Transverse colon (tissue), 4 donors: ENCODE measurements around the gene PSME3.

Experiments
- POLR2A ChIP-seq: fragments of 450-650 bp; IDR thresholded peaks from one replicate; pipeline ENCODE4 v1.6.1; 2016; ENCODE audit warnings: antibody characterized with exemption, mild to moderate bottlenecking, moderate library complexity
- POLR2AphosphoS5 ChIP-seq, 3 donors: sonication (generic); formaldehyde crosslinking; IDR thresholded peaks; one replicate each; pipeline ENCODE4 v1.6.1; 2016; ENCODE audit warnings: antibody characterized with exemption in 3 of 3
- TF ChIP-seq, protein P1 (sequence below), 5 experiments: fragments of 200-600 bp in 3 of 5; fragments of 450-650 bp in 2 of 5; sonication (generic) in 3 of 5; IDR thresholded peaks; 1 replicate in 2 of 5; 2 replicates in 3 of 5; pipeline ENCODE4 v1.5.1; 2016 to 2017; ENCODE audit warnings: antibody characterized with exemption in 5 of 5, inconsistent platforms in 3 of 5, mild to moderate bottlenecking in 2 of 5, moderate library complexity in 1 of 5

DNA sequence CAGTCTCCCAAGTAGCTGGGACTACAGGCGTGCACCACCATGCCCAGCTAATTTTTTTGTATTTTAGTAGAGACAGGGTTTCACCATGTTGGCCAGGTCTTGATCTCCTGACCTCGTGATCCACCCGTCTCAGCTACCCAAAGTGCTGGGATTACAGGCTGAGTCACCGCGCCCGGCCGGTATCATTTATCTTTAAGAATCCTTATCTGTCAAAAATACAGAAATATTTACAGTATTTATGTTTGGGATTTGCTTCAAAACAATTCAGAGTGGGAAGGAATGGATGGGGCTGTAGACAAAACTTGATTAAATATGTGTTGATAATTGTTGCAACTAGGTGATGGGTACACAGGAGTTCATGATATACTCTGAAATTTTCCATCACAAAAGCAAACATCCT, 12.0 kb upstream of the PSME3 start:
- TF ChIP-seq, protein P1, sequence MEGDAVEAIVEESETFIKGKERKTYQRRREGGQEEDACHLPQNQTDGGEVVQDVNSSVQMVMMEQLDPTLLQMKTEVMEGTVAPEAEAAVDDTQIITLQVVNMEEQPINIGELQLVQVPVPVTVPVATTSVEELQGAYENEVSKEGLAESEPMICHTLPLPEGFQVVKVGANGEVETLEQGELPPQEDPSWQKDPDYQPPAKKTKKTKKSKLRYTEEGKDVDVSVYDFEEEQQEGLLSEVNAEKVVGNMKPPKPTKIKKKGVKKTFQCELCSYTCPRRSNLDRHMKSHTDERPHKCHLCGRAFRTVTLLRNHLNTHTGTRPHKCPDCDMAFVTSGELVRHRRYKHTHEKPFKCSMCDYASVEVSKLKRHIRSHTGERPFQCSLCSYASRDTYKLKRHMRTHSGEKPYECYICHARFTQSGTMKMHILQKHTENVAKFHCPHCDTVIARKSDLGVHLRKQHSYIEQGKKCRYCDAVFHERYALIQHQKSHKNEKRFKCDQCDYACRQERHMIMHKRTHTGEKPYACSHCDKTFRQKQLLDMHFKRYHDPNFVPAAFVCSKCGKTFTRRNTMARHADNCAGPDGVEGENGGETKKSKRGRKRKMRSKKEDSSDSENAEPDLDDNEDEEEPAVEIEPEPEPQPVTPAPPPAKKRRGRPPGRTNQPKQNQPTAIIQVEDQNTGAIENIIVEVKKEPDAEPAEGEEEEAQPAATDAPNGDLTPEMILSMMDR (IDR thresholded peaks at IDR 0.05), result no peak
- no peak for TF ChIP-seq POLR2A
- no peak for TF ChIP-seq POLR2AphosphoS5 (IDR thresholded peaks at IDR 0.05)
